Upper lobe of left lung (tissue), 6 donors: ENCODE measurements around the gene CPNE7. TPM values are rescaled to one million over a fixed set of nuclear protein-coding genes. Genes with fewer than 3 reads are reported as not detected.

Experiments used
- ATAC-seq, 2 donors: fragments of 200-7000 bp; cut with Tn5 transposase; one replicate each; pipeline ENCODE4 v1.9.1; 2022; ENCODE audit warnings: mild to moderate bottlenecking in 2 of 2, moderate library complexity in 2 of 2; ENCODE audit not compliant: low FRiP score in 2 of 2
- DNase-seq, 2 donors: peaks; one replicate each; pipeline ENCODE4 v3.0.0-alpha.2; 2019 to 2020
- H3K27ac ChIP-seq, 4 donors: fragments of 200-600 bp; sonication (generic); one replicate each; pipeline ENCODE4 v1.5.1; 2016 to 2019
- H3K27me3 ChIP-seq, 4 donors: fragments of 200-600 bp; sonication (generic); one replicate each; pipeline ENCODE4 v1.5.1; 2017 to 2019
- H3K36me3 ChIP-seq, 4 donors: fragments of 200-600 bp; sonication (generic); one replicate each; pipeline ENCODE4 v1.5.1; 2016 to 2019
- H3K4me1 ChIP-seq, 4 donors: fragments of 200-600 bp; sonication (generic); one replicate each; pipeline ENCODE4 v1.5.1; 2018 to 2019
- H3K4me3 ChIP-seq, 4 donors: fragments of 200-600 bp; sonication (generic); one replicate each; pipeline ENCODE4 v1.5.1; 2017 to 2019; ENCODE audit warnings: mild to moderate bottlenecking in 2 of 4, moderate library complexity in 1 of 4
- H3K9me3 ChIP-seq, 4 donors: fragments of 200-600 bp; sonication (generic); one replicate each; pipeline ENCODE4 v1.5.1; 2018 to 2019
- CTCF ChIP-seq, 6 experiments: fragments of 450-650 bp in 4 of 6; fragments of 200-600 bp in 2 of 6; sonication (generic) in 2 of 6; IDR thresholded peaks; one replicate each; pipeline ENCODE4 v1.5.1; 2016 to 2019; ENCODE audit warnings: antibody characterized with exemption in 6 of 6
- EP300 ChIP-seq, 4 donors: sonication (generic); formaldehyde crosslinking; IDR thresholded peaks; one replicate each; pipeline ENCODE4 v1.5.1; 2017; ENCODE audit warnings: antibody characterized with exemption in 4 of 4, control low read depth in 2 of 4
- POLR2A ChIP-seq, 4 donors: fragments of 450-650 bp; IDR thresholded peaks; one replicate each; pipeline ENCODE4 v1.5.1; 2016 to 2017; ENCODE audit warnings: antibody characterized with exemption in 4 of 4, mild to moderate bottlenecking in 2 of 4
- POLR2AphosphoS5 ChIP-seq, 2 donors: sonication (generic); formaldehyde crosslinking; IDR thresholded peaks; one replicate each; pipeline ENCODE4 v1.5.1; 2017; ENCODE audit warnings: antibody characterized with exemption in 2 of 2
- WGBS, 2 donors: methylation state at CpG; one replicate each; pipeline ENCODE4 v1.1.5; 2017 to 2018; 5-methylcytosine and 5-hydroxymethylcytosine counted together
- total RNA-seq, 6 donors: library from RNA; depleted of rRNA in 4 of 6; stranded (reverse); fragments of >200 nt in 4 of 6; gene quantifications; one replicate each; pipeline versions ENCODE4 v1.1.0 to v1.2.1, GENCODE V29; 2016 to 2021
- donor health status: DM: no; HTN: no; CAD: no; lungs with moderate emphysema.
- donor health status: DM: no; HTN: yes; CAD: no; lungs with severe emphysema.

CPNE7 gene
- total RNA-seq, 6 donors from 2014 or later: 1.4 to 14.7 (median 3.6) TPM; not detected in 2

GRCh38 chr16:89596061-89596689, 20.6 kb downstream of the CPNE7 start:
- Histone ChIP-seq H3K36me3 (no peaks in the 10 kb centered on the region), H3K27me3 (no peaks in the 10 kb centered on the region), H3K27ac (no peak overlapping the region), H3K4me1 (no peaks in the 10 kb centered on the region), H3K4me3 (no peak overlapping the region), H3K9me3 (no peaks in the 10 kb centered on the region)
- DNase-seq: peak in 1 of 2 donors; percentile 80
- no peak for TF ChIP-seq POLR2A (IDR thresholded peaks at IDR 0.05)
- no peak for TF ChIP-seq POLR2AphosphoS5 (IDR thresholded peaks at IDR 0.05)
- no peak for TF ChIP-seq EP300 (IDR thresholded peaks at IDR 0.05)
- TF ChIP-seq CTCF (IDR thresholded peaks at IDR 0.05): no peak
- peak; percentile 9 to 28 for ATAC-seq
- WGBS, 2 donors: 89 to 91% methylated on average over 11 to 22 of the region's 25 CpGs

- 88 to 93% methylated on average over 11 to 19 of the region's 19 CpGs for WGBS, 2 donors
- Histone ChIP-seq H3K27me3 (no peaks in the 10 kb centered on the region), H3K36me3 (no peaks in the 10 kb centered on the region), H3K4me3 (no peak overlapping the region), H3K4me1 (peaks cover 0 to 4% (median under 1%) of the 10 kb centered on the region in 4 donors), H3K27ac (no peak overlapping the region), H3K9me3 (no peaks in the 10 kb centered on the region)
- ATAC-seq: no peak
- peak in 1 of 2 donors; percentile 74 for DNase-seq
- TF ChIP-seq POLR2AphosphoS5 (IDR thresholded peaks at IDR 0.05): no peak
- TF ChIP-seq POLR2A (IDR thresholded peaks at IDR 0.05): no peak
- no peak for TF ChIP-seq CTCF (IDR thresholded peaks at IDR 0.05)
- no peak for TF ChIP-seq EP300 (IDR thresholded peaks at IDR 0.05)
Measured at GRCh38 chr16:89596957-89597649, 21.5 kb downstream of the CPNE7 start.

- Histone ChIP-seq H3K4me1 (peaks cover 0 to 14% (median 11%) of the 10 kb centered on the region in 4 donors), H3K9me3 (no peaks in the 10 kb centered on the region), H3K4me3 (no peak overlapping the region), H3K36me3 (no peaks in the 10 kb centered on the region), H3K27ac (no peak overlapping the region), H3K27me3 (no peaks in the 10 kb centered on the region)
- TF ChIP-seq EP300 (IDR thresholded peaks at IDR 0.05): no peak
- no peak for TF ChIP-seq CTCF (IDR thresholded peaks at IDR 0.05)
- TF ChIP-seq POLR2AphosphoS5 (IDR thresholded peaks at IDR 0.05): no peak
- no peak for TF ChIP-seq POLR2A (IDR thresholded peaks at IDR 0.05)
- WGBS, 2 donors: 100% methylated on average over 3 of the region's 14 CpGs; no CpG with 5 or more reads in 1 of the 2 donors
- ATAC-seq (no peak), DNase-seq (no peak)
Measured at GRCh38 chr16:89598199-89598598, 22.6 kb downstream of the CPNE7 start.

- no peak for DNase-seq
- WGBS, 2 donors: 38 to 50% methylated on average over 3 to 8 of the region's 8 CpGs
- no peak overlapping the region for H3K4me3 ChIP-seq
- H3K9me3 ChIP-seq: no peaks in the 10 kb centered on the region
- H3K36me3 ChIP-seq: no peaks in the 10 kb centered on the region
- no peak for ATAC-seq
- no peak for TF ChIP-seq POLR2AphosphoS5 (IDR thresholded peaks at IDR 0.05)
- no peak for TF ChIP-seq EP300 (IDR thresholded peaks at IDR 0.05)
- no peak for TF ChIP-seq CTCF (IDR thresholded peaks at IDR 0.05)
- TF ChIP-seq POLR2A (IDR thresholded peaks at IDR 0.05): no peak
- H3K4me1 ChIP-seq: peaks cover 0 to 14% (median 11%) of the 10 kb centered on the region in 4 donors
- H3K27me3 ChIP-seq: no peaks in the 10 kb centered on the region
- no peak overlapping the region for H3K27ac ChIP-seq
Measured at GRCh38 chr16:89599451-89599858, 23.9 kb downstream of the CPNE7 start.
